Caco-2 (cell line): ENCODE results near the gene SMIM33. TPM values are rescaled to one million over a fixed set of nuclear protein-coding genes. Genes with fewer than 3 reads are reported as not detected.

Experiments used
- BruUV-seq: library from RNA; stranded (reverse); fragments of 400-500 nt; replicated peaks from 2 replicates; lab custom pipeline; 2021; lab: Mats Ljungman, UMichigan
- CTCF ChIA-PET: fragments of 300-600 bp; sonication (Branson Sonifier 250); formaldehyde crosslinking; loops from one replicate; lab custom pipeline; 2022; ENCODE audit warnings: antibody characterized with exemption; lab: Charles Lee
- POLR2A ChIA-PET: fragments of 300-600 bp; sonication (Branson Sonifier 250); formaldehyde crosslinking; loops from one replicate; lab custom pipeline; 2022; ENCODE audit warnings: antibody characterized with exemption; lab: Charles Lee
- DNase-seq, 2 experiments: peaks; one replicate each; pipeline versions ENCODE4 v3.0.0 to v3.0.0-alpha.2; 2020 to 2022
- H3K27me3 ChIP-seq: replicated peaks from 2 replicates; pipeline ENCODE4 v1.6.0; 2011; ENCODE audit warnings: low read length; ENCODE audit not compliant: control insufficient read depth, insufficient read depth
- H3K36me3 ChIP-seq: 2 replicates; pipeline ENCODE4 v1.5.1; 2011; ENCODE audit warnings: low read length; ENCODE audit not compliant: control insufficient read depth, insufficient read depth
- H3K4me1 ChIP-seq: fragments of 250-450 bp; sonication (Bioruptor Pico); 2 replicates; pipeline ENCODE4 v1.5.1; 2020; ENCODE audit warnings: mild to moderate bottlenecking
- H3K4me3 ChIP-seq: 2 replicates; pipeline ENCODE4 v1.5.1; 2011; ENCODE audit warnings: low read depth, mild to moderate bottlenecking, control low read depth, low read length
- H3K9me3 ChIP-seq: fragments of 250-450 bp; sonication (Bioruptor Pico); 2 replicates; pipeline ENCODE4 v1.5.1; 2020; ENCODE audit warnings: mild to moderate bottlenecking, moderate library complexity
- H3K27ac Mint-ChIP-seq: one replicate; pipeline ENCODE4 v1.8.0; 2022; ENCODE audit warnings: mixed read lengths; ENCODE audit not compliant: unreplicated experiment
- H3K27me3 Mint-ChIP-seq: one replicate; pipeline ENCODE4 v1.8.0; 2022; ENCODE audit warnings: mixed read lengths; ENCODE audit not compliant: insufficient read depth, unreplicated experiment
- H3K36me3 Mint-ChIP-seq: one replicate; pipeline ENCODE4 v1.8.0; 2022; ENCODE audit warnings: mild to moderate bottlenecking, mixed read lengths; ENCODE audit not compliant: insufficient read depth, unreplicated experiment
- H3K4me1 Mint-ChIP-seq: one replicate; pipeline ENCODE4 v1.8.0; 2022; ENCODE audit warnings: low read depth, mixed read lengths; ENCODE audit not compliant: unreplicated experiment
- H3K4me3 Mint-ChIP-seq: one replicate; pipeline ENCODE4 v1.8.0; 2022; ENCODE audit warnings: mild to moderate bottlenecking, moderate library complexity, mixed read lengths; ENCODE audit not compliant: unreplicated experiment
- H3K9me3 Mint-ChIP-seq: one replicate; pipeline ENCODE4 v1.8.0; 2022; ENCODE audit warnings: mixed read lengths; ENCODE audit not compliant: unreplicated experiment
- CTCF ChIP-seq, 2 experiments: fragments of 200-600 bp in 1 of 2; IDR thresholded peaks; 1 replicate in 1 of 2; 2 replicates in 1 of 2; pipeline versions ENCODE4 v1.5.1 to v1.8.0; 2011 to 2022; ENCODE audit warnings: antibody characterized with exemption in 1 of 2, control low read depth in 1 of 2, inconsistent platforms in 1 of 2, low read depth in 1 of 2, low read length in 1 of 2, mild to moderate bottlenecking in 1 of 2, moderate library complexity in 1 of 2; ENCODE audit not compliant: insufficient read depth in 1 of 2, severe bottlenecking in 1 of 2, unreplicated experiment in 1 of 2
- intact Hi-C: fragments of 100-400 bp; cut with micrococcal nuclease; formaldehyde crosslinking; loops from one replicate; pipeline ENCODE4 v1.10.0; 2022; ENCODE audit not compliant: unreplicated experiment
- total RNA-seq: library from RNA; stranded (reverse); gene quantifications from 2 replicates; pipeline ENCODE4 v1.2.3, GENCODE V29; 2022

SMIM33 gene
- total RNA-seq, 1 experiment from 2014 or later, result not detected

- CTCF ChIA-PET, result no interaction called here
- POLR2A ChIA-PET, result no interaction called here
- Mint-ChIP-seq H3K4me1 (peaks cover 14% of the 10 kb centered on the region), H3K27me3 (no peaks in the 10 kb centered on the region), H3K4me3 (no peak overlapping the region), H3K27ac (no peak overlapping the region), H3K36me3 (peaks cover 6% of the 10 kb centered on the region), H3K9me3 (no peaks in the 10 kb centered on the region)
- Histone ChIP-seq H3K36me3 (no peaks in the 10 kb centered on the region), H3K4me1 (peaks cover 17% of the 10 kb centered on the region), H3K4me3 (no peak overlapping the region), H3K27me3 (no peaks in the 10 kb centered on the region), H3K9me3 (no peaks in the 10 kb centered on the region)
- BruUV-seq, result no TSS peak
- intact Hi-C loops, result no loop called here
- DNase-seq, result no peak
- TF ChIP-seq CTCF (IDR thresholded peaks at IDR 0.05; ENCODE audit: insufficient read depth in 1 of 2, low read depth in 1 of 2, low read length in 1 of 2, severe bottlenecking in 1 of 2, unreplicated experiment in 1 of 2), result no peak
These were observed 26.9 kb upstream of the SMIM33 start for GRCh38 chr5:139443831-139444453.

GRCh38 chr5:139445325-139446170 lies 25.3 kb upstream of the SMIM33 start:
- H3K27ac Mint-ChIP-seq, result no peak overlapping the region
- BruUV-seq, result no TSS peak
- POLR2A ChIA-PET, result interaction anchor here (0.5 to 0.6 kb wide), 2 partner anchors 24 to 70 kb away, joined by 3 to 4 read pairs; no protein-coding TSS in a partner anchor

More at GRCh38 chr5:139445325-139446170, 25.3 kb upstream of the SMIM33 start:
- no peaks in the 10 kb centered on the region for H3K9me3 Mint-ChIP-seq
- Histone ChIP-seq H3K36me3 (no peaks in the 10 kb centered on the region), H3K27me3 (no peaks in the 10 kb centered on the region), H3K9me3 (no peaks in the 10 kb centered on the region), H3K4me3 (no peak overlapping the region), H3K4me1 (peaks cover 11% of the 10 kb centered on the region)
- no peaks in the 10 kb centered on the region for H3K36me3 Mint-ChIP-seq
- peaks cover 8% of the 10 kb centered on the region for H3K4me1 Mint-ChIP-seq
- no peak for DNase-seq
- no peaks in the 10 kb centered on the region for H3K27me3 Mint-ChIP-seq
- H3K4me3 Mint-ChIP-seq, result no peak overlapping the region
- no peak for TF ChIP-seq CTCF (IDR thresholded peaks at IDR 0.05; ENCODE audit: insufficient read depth in 1 of 2, low read depth in 1 of 2, low read length in 1 of 2, severe bottlenecking in 1 of 2, unreplicated experiment in 1 of 2)
- intact Hi-C loops, result no loop called here
- CTCF ChIA-PET, result interaction anchor here (0.5 to 0.7 kb wide), 2 partner anchors 12 to 27 kb away, joined by 3 read pairs; no protein-coding TSS in a partner anchor
